ENCODE results near the gene IFNAR1.

Gene IFNAR1

DNA sequence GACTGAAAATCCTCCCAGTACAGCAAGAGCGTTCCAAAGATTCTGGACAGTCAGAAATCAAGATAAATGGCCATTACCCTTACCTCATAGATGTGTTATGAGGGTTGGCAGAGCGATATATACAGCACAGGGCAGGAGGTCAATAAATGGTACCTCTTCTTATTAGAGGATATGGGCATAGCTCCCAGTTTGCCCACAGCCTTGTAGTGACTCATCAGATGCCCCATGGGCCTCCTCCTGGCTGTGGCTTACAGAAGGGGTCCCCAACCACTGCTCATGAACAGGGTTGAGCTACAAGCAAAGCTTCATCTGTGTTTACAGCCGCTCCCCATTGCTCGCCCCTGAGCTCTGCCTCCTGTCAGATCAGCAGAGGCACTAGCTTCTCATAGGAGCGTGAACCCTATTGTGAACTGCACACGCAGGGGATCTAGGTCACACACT is 71.1 kb downstream of the IFNAR1 start:
- DNase-seq (ENCODE audit: low read depth), result peak; percentile 81
- no peak overlapping the region for H3K4me3 ChIP-seq (ENCODE audit: low read depth, low read length)
- no peak for TF ChIP-seq POLR2A (IDR thresholded peaks at IDR 0.05; ENCODE audit: extremely low read depth, insufficient read length)

DNA sequence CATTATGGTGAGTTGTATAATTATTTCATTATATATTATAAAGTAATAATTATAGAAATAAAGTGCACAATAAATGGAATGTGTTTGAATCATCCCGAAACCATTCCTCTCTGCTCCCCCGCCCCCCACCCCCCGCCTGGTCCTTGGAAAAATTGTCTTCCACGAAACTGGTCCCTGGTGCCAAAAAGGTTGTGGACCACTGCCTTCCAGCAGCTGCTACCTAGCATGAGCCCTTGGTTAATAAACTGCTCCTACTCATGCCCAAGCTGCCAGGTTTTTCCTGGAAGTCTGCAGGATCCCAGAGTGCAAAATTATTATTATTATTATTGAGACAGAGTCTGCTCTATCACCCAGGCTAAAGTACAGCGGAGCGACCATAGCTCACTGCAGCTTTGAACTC is 71.7 kb downstream of the IFNAR1 start:
- TF ChIP-seq, protein P1, sequence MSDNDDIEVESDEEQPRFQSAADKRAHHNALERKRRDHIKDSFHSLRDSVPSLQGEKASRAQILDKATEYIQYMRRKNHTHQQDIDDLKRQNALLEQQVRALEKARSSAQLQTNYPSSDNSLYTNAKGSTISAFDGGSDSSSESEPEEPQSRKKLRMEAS (IDR thresholded peaks at IDR 0.05; ENCODE audit: low read depth, low read length), result no peak
- no peak for DNase-seq (ENCODE audit: low read depth)
- no peak overlapping the region for H3K4me3 ChIP-seq (ENCODE audit: low read depth, low read length)

- no peak for DNase-seq (ENCODE audit: low read depth)
- TF ChIP-seq, protein P1 (IDR thresholded peaks at IDR 0.05; ENCODE audit: low read depth, low read length), result no peak
- TF ChIP-seq POLR2A (IDR thresholded peaks at IDR 0.05; ENCODE audit: extremely low read depth, insufficient read length), result no peak
- TF ChIP-seq, protein P2, sequence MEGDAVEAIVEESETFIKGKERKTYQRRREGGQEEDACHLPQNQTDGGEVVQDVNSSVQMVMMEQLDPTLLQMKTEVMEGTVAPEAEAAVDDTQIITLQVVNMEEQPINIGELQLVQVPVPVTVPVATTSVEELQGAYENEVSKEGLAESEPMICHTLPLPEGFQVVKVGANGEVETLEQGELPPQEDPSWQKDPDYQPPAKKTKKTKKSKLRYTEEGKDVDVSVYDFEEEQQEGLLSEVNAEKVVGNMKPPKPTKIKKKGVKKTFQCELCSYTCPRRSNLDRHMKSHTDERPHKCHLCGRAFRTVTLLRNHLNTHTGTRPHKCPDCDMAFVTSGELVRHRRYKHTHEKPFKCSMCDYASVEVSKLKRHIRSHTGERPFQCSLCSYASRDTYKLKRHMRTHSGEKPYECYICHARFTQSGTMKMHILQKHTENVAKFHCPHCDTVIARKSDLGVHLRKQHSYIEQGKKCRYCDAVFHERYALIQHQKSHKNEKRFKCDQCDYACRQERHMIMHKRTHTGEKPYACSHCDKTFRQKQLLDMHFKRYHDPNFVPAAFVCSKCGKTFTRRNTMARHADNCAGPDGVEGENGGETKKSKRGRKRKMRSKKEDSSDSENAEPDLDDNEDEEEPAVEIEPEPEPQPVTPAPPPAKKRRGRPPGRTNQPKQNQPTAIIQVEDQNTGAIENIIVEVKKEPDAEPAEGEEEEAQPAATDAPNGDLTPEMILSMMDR (IDR thresholded peaks at IDR 0.05; ENCODE audit: low read depth, low read length), result no peak
- no peak for TF ChIP-seq MYC (IDR thresholded peaks at IDR 0.05; ENCODE audit: low read depth, low read length)
Measured at GRCh38 chr21:33396951-33397350, 72.2 kb downstream of the IFNAR1 start.

DNA sequence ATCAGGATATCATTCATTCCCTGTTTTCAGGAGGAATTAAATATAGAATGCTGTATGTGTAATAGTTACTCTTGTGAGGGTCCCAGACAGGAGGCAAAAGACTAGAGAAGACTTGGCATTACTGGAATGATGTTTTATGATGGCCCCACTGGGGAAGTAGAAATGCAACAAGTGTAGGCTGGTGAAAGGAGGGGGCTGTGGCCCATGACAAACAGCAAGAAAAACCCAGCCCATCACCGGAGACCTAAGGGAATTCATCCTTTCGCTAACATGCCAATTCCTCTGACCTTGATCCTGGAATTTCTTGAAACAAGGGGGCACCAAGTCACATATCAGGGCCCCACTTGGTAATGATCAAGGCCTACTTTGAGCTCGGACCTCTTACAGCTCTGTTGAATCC is 72.9 kb downstream of the IFNAR1 start:
- no peak for TF ChIP-seq MYC (IDR thresholded peaks at IDR 0.05; ENCODE audit: low read depth, low read length)
- TF ChIP-seq, protein P2 (IDR thresholded peaks at IDR 0.05; ENCODE audit: low read depth, low read length), result no peak
- TF ChIP-seq, protein P1 (IDR thresholded peaks at IDR 0.05; ENCODE audit: low read depth, low read length), result no peak
- no peak for TF ChIP-seq POLR2A (IDR thresholded peaks at IDR 0.05; ENCODE audit: extremely low read depth, insufficient read length)
- H3K4me3 ChIP-seq (ENCODE audit: low read depth, low read length), result no peak overlapping the region
- DNase-seq (ENCODE audit: low read depth), result no peak

More at GRCh38 chr21:33396951-33397350, 72.2 kb downstream of the IFNAR1 start:
- no peak overlapping the region for H3K4me3 ChIP-seq (ENCODE audit: low read depth, low read length)

DNA sequence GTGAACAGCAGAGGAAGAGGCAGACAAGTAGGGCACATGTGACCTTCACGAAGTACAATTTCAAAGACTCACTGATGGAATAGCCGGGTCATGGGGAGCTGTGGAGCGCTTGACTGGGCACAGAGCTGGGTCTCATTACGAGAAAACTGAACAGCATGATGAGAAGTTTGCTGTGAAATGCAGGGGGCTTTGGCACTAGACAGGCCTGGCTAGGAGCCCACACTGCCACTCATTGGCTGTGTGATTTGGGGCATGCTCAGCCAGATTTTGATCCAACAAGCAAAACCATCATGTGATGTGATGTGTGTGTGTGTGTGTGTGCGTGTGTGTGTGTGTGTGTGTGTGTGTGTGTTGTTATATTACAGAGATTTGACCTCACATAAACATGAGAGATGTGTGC is 73.6 kb downstream of the IFNAR1 start:
- TF ChIP-seq MYC (IDR thresholded peaks at IDR 0.05; ENCODE audit: low read depth, low read length) (no peak), POLR2A (IDR thresholded peaks at IDR 0.05; ENCODE audit: extremely low read depth, insufficient read length) (no peak)
- TF ChIP-seq, protein P2 (IDR thresholded peaks at IDR 0.05; ENCODE audit: low read depth, low read length), result no peak
- TF ChIP-seq, protein P1 (IDR thresholded peaks at IDR 0.05; ENCODE audit: low read depth, low read length), result no peak
- H3K4me3 ChIP-seq (ENCODE audit: low read depth, low read length), result no peak overlapping the region
- no peak for DNase-seq (ENCODE audit: low read depth)

DNA sequence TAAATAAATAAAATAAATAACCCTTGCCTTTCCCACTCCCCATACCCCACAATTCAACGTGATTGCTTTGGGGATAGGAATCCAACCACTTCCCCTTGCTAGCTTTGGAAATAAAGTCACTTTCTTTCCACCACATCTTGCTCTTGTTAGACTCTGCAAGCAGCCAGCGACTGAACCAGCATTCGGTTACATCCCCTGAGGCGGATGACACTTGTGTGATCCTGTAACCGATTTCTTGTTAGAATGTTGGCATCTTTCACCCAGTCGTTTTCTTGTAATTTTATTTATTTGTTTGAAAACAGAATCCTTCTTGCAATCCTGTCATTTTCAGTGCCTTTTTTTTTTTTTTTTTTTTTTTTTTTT is 76.8 kb downstream of the IFNAR1 start:
- no peak for TF ChIP-seq POLR2A (IDR thresholded peaks at IDR 0.05; ENCODE audit: extremely low read depth, insufficient read length)
- TF ChIP-seq, protein P1 (IDR thresholded peaks at IDR 0.05; ENCODE audit: low read depth, low read length), result no peak
- TF ChIP-seq, protein P2 (IDR thresholded peaks at IDR 0.05; ENCODE audit: low read depth, low read length), result no peak
- TF ChIP-seq MYC (IDR thresholded peaks at IDR 0.05; ENCODE audit: low read depth, low read length), result no peak
- peak overlapping the region; percentile 27 for H3K4me3 ChIP-seq (ENCODE audit: low read depth, low read length)
- peak; percentile 80 for DNase-seq (ENCODE audit: low read depth)

Data from NB4 (cell line).